ENCODE results near the gene SLAMF6.

DNA sequence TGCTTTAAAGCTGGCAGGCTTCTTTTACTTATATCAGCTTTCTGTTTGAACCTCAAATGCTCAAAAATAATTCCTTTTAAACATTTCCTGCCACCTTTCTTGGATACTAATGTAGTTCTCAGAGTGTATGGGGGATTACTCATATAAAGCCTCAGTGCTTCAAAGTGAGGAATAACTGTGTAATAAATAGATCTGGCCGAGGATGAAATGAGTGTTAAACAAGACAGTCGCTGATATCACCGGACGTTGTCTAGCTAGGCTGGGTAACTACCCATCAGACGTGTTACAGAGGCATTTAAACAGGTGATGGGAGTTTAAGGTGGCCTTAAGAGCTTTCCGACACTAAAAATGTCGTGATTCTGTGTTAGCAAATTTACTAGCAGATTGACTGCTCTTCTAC, 69.6 kb downstream of the SLAMF6 start:
- TF ChIP-seq CTCF (conservative IDR thresholded peaks at IDR 0.05; ENCODE audit: low read depth, low read length) (no peak), EZH2 (IDR thresholded peaks at IDR 0.05; ENCODE audit: borderline replicate concordance, low read depth, low read length, poor library complexity, severe bottlenecking) (no peak)
